AG04449 (cell line): ENCODE results near the gene ATP5F1E.

ENCODE experiments used
- CTCF ChIA-PET: fragments of 350-600 bp; formaldehyde crosslinking; extraction: SDS; loops from one replicate; lab custom pipeline; 2021; ENCODE audit warnings: antibody characterized with exemption; lab: Yijun Ruan, JAX
- POLR2A ChIA-PET: fragments of 400-600, 350-600 bp; formaldehyde crosslinking; extraction: SDS; loops from one replicate; lab custom pipeline; 2020; ENCODE audit warnings: antibody characterized with exemption, inconsistent platforms; lab: Yijun Ruan, JAX
- DNase-seq: peaks from one replicate; pipeline ENCODE4 v3.0.0-alpha.2; 2010; ENCODE audit warnings: low read depth, low spot score
- H3K4me3 ChIP-seq: 2 replicates; pipeline ENCODE4 v1.5.1; 2011; ENCODE audit warnings: low read depth, mild to moderate bottlenecking, control low read depth, low read length
- TF ChIP-seq, protein P1 (sequence below): IDR thresholded peaks from one replicate; pipeline ENCODE4 v1.5.1; 2011; ENCODE audit warnings: mild to moderate bottlenecking, moderate library complexity, low read length, control low read depth, inconsistent platforms; ENCODE audit not compliant: insufficient read depth; ENCODE audit errors: missing control alignments

ATP5F1E gene

GRCh38 chr20:59046862-59047261 lies 14.7 kb upstream of the ATP5F1E start:
- TF ChIP-seq, protein P1, sequence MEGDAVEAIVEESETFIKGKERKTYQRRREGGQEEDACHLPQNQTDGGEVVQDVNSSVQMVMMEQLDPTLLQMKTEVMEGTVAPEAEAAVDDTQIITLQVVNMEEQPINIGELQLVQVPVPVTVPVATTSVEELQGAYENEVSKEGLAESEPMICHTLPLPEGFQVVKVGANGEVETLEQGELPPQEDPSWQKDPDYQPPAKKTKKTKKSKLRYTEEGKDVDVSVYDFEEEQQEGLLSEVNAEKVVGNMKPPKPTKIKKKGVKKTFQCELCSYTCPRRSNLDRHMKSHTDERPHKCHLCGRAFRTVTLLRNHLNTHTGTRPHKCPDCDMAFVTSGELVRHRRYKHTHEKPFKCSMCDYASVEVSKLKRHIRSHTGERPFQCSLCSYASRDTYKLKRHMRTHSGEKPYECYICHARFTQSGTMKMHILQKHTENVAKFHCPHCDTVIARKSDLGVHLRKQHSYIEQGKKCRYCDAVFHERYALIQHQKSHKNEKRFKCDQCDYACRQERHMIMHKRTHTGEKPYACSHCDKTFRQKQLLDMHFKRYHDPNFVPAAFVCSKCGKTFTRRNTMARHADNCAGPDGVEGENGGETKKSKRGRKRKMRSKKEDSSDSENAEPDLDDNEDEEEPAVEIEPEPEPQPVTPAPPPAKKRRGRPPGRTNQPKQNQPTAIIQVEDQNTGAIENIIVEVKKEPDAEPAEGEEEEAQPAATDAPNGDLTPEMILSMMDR, result no peak
- ChIA-PET CTCF (interaction anchor here (0.9 to 1.6 kb wide), 3 partner anchors 13 to 409 kb away, joined by 3 to 4 read pairs (median 4); no protein-coding TSS in a partner anchor), POLR2A (no interaction called here)
- H3K4me3 ChIP-seq, result no peak overlapping the region
- no peak for DNase-seq

- DNase-seq, result no peak
- POLR2A ChIA-PET, result no interaction called here
- no peak overlapping the region for H3K4me3 ChIP-seq
- CTCF ChIA-PET, result interaction anchor here (1.0 to 2.7 kb wide), 2 partner anchors 10 to 43 kb away, joined by 4 to 11 read pairs; no protein-coding TSS in a partner anchor
- TF ChIP-seq, protein P1, result no peak
Measured at GRCh38 chr20:59044796-59045195, 12.7 kb upstream of the ATP5F1E start.

GRCh38 chr20:59044295-59044694 lies 12.2 kb upstream of the ATP5F1E start:
- TF ChIP-seq, protein P1, result no peak
- ChIA-PET POLR2A (no interaction called here), CTCF (interaction anchor here (0.6 to 2.7 kb wide), 4 partner anchors 10 to 175 kb away, joined by 3 to 11 read pairs (median 4); no protein-coding TSS in a partner anchor)
- H3K4me3 ChIP-seq, result no peak overlapping the region
- no peak for DNase-seq

GRCh38 chr20:59043698-59044097 lies 11.6 kb upstream of the ATP5F1E start:
- no peak overlapping the region for H3K4me3 ChIP-seq
- TF ChIP-seq, protein P1, result no peak
- CTCF ChIA-PET, result interaction anchor here (0.6 to 2.7 kb wide), 6 partner anchors 9 to 453 kb away, joined by 3 to 11 read pairs (median 3); no protein-coding TSS in a partner anchor
- POLR2A ChIA-PET, result interaction anchor here (1.5 kb wide), 1 partner anchor 11 kb away, joined by 7 read pairs; the partner anchor contains the start of gene ATP5F1E
- DNase-seq, result no peak

DNA sequence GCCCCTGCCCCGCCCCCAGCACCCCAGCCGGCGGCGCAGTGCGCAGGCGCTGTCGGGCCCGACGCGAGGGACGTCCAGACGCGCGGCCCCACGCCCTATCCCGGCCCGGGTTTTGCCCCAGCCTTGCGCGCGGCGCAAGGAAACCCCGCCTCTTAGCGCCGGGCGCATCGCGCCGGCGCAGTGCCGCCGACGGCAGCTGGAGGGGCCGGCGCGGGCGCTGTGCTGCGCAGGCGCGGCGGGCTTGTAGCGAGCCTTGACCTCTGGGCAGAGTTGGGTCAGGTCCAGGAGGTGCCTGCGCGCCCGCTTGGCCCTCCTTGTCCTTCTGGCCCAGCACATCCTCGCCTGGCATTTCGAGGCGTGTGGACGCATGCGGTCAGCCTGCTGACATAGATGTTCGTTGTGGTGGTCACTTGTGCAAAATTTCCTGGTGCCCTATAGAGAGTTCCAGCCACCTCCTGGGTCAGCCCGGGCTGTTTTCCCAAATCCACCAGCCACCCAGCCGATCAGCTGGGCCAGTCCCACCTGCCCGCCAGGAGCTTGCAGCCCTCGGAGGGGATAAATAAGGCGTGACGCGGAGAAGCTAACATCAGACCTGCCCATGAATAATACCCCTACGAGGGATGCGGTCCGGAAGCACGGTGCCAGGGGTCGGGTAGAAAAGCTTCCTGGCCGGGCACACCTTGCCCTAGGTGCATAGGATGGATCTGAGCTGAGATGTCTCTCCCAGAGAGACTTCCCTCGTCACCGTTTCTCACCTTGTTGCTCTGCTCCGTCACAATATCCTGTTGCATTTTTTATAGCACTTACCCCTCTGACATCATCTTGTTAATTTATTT lies 10.9 kb upstream of the ATP5F1E start:
- H3K4me3 ChIP-seq, result peak overlapping the region; percentile 81
- POLR2A ChIA-PET, result interaction anchor here (1.5 kb wide), 1 partner anchor 10 kb away, joined by 7 read pairs; the partner anchor contains the start of gene ATP5F1E
- DNase-seq, result no peak
- TF ChIP-seq, protein P1, result no peak
- CTCF ChIA-PET, result interaction anchor here (1.0 to 2.7 kb wide), 5 partner anchors 9 to 453 kb away, joined by 3 to 11 read pairs (median 3); no protein-coding TSS in a partner anchor
